Measurements from ENCODE around the gene GABARAP.

Gene GABARAP

GRCh38 chr17:7233701-7234082, 8.6 kb downstream of the GABARAP start:
- Histone ChIP-seq H3K4me1 (ENCODE audit: control insufficient read depth, insufficient read depth, low read length) (peaks cover 9% of the 10 kb centered on the region), H3K4me3 (ENCODE audit: low read length) (peak overlapping the region; percentile 73), H3K36me3 (ENCODE audit: control insufficient read depth, insufficient read depth, low read length) (peaks cover 23% of the 10 kb centered on the region)

GRCh38 chr17:7232114-7232513, 10.1 kb downstream of the GABARAP start:
- H3K27ac ChIP-seq (ENCODE audit: low read depth, low read length): no peak overlapping the region
- no peak overlapping the region for H3K9ac ChIP-seq (ENCODE audit: low read length)
- H3K27me3 ChIP-seq (ENCODE audit: control insufficient read depth, insufficient read depth, low read length): no peaks in the 10 kb centered on the region
- peaks cover 5% of the 10 kb centered on the region for H3K4me1 ChIP-seq (ENCODE audit: control insufficient read depth, insufficient read depth, low read length)
- peaks cover 33% of the 10 kb centered on the region for H3K36me3 ChIP-seq (ENCODE audit: control insufficient read depth, insufficient read depth, low read length)
- no peak overlapping the region for H3K4me3 ChIP-seq (ENCODE audit: low read length)

More at GRCh38 chr17:7233701-7234082, 8.6 kb downstream of the GABARAP start:
- peak overlapping the region; percentile 80 for H3K27ac ChIP-seq (ENCODE audit: low read depth, low read length)
- no peaks in the 10 kb centered on the region for H3K27me3 ChIP-seq (ENCODE audit: control insufficient read depth, insufficient read depth, low read length)
- peak overlapping the region; percentile 59 for H3K9ac ChIP-seq (ENCODE audit: low read length)

- Histone ChIP-seq H3K27ac (ENCODE audit: low read depth, low read length) (no peak overlapping the region), H3K9ac (ENCODE audit: low read length) (no peak overlapping the region), H3K36me3 (ENCODE audit: control insufficient read depth, insufficient read depth, low read length) (peaks cover 39% of the 10 kb centered on the region), H3K27me3 (ENCODE audit: control insufficient read depth, insufficient read depth, low read length) (no peaks in the 10 kb centered on the region), H3K4me1 (ENCODE audit: control insufficient read depth, insufficient read depth, low read length) (peaks cover 2% of the 10 kb centered on the region), H3K4me3 (ENCODE audit: low read length) (no peak overlapping the region)
These were observed 12.7 kb downstream of the GABARAP start for GRCh38 chr17:7229504-7229903.

- Histone ChIP-seq H3K9ac (ENCODE audit: low read length) (no peak overlapping the region), H3K36me3 (ENCODE audit: control insufficient read depth, insufficient read depth, low read length) (peaks cover 43% of the 10 kb centered on the region), H3K4me3 (ENCODE audit: low read length) (no peak overlapping the region)
These were observed 13.3 kb downstream of the GABARAP start for GRCh38 chr17:7228920-7229319.

GRCh38 chr17:7226721-7227710, 15.2 kb downstream of the GABARAP start:
- no peak overlapping the region for H3K27ac ChIP-seq (ENCODE audit: low read depth, low read length)
- peaks cover 61% of the 10 kb centered on the region for H3K36me3 ChIP-seq (ENCODE audit: control insufficient read depth, insufficient read depth, low read length)
- H3K27me3 ChIP-seq (ENCODE audit: control insufficient read depth, insufficient read depth, low read length): no peaks in the 10 kb centered on the region
- no peaks in the 10 kb centered on the region for H3K4me1 ChIP-seq (ENCODE audit: control insufficient read depth, insufficient read depth, low read length)
- H3K9ac ChIP-seq (ENCODE audit: low read length): no peak overlapping the region
- H3K4me3 ChIP-seq (ENCODE audit: low read length): no peak overlapping the region

More at GRCh38 chr17:7228920-7229319, 13.3 kb downstream of the GABARAP start:
- peaks cover 2% of the 10 kb centered on the region for H3K4me1 ChIP-seq (ENCODE audit: control insufficient read depth, insufficient read depth, low read length)
- H3K27me3 ChIP-seq (ENCODE audit: control insufficient read depth, insufficient read depth, low read length): no peaks in the 10 kb centered on the region
- H3K27ac ChIP-seq (ENCODE audit: low read depth, low read length): no peak overlapping the region

- no peak overlapping the region for H3K9ac ChIP-seq (ENCODE audit: low read length)
- H3K36me3 ChIP-seq (ENCODE audit: control insufficient read depth, insufficient read depth, low read length): peaks cover 63% of the 10 kb centered on the region
- peaks cover 4% of the 10 kb centered on the region for H3K4me1 ChIP-seq (ENCODE audit: control insufficient read depth, insufficient read depth, low read length)
- H3K4me3 ChIP-seq (ENCODE audit: low read length): no peak overlapping the region
- no peaks in the 10 kb centered on the region for H3K27me3 ChIP-seq (ENCODE audit: control insufficient read depth, insufficient read depth, low read length)
- H3K27ac ChIP-seq (ENCODE audit: low read depth, low read length): no peak overlapping the region
These were observed 16.4 kb downstream of the GABARAP start for GRCh38 chr17:7225711-7226331.

- no peaks in the 10 kb centered on the region for H3K27me3 ChIP-seq (ENCODE audit: control insufficient read depth, insufficient read depth, low read length)
- no peak overlapping the region for H3K4me3 ChIP-seq (ENCODE audit: low read length)
- peaks cover 10% of the 10 kb centered on the region for H3K4me1 ChIP-seq (ENCODE audit: control insufficient read depth, insufficient read depth, low read length)
- H3K27ac ChIP-seq (ENCODE audit: low read depth, low read length): no peak overlapping the region
- peaks cover 57% of the 10 kb centered on the region for H3K36me3 ChIP-seq (ENCODE audit: control insufficient read depth, insufficient read depth, low read length)
- no peak overlapping the region for H3K9ac ChIP-seq (ENCODE audit: low read length)
These were observed 17.6 kb downstream of the GABARAP start for GRCh38 chr17:7224661-7225111.

GRCh38 chr17:7224110-7224509, 18.1 kb downstream of the GABARAP start:
- H3K27ac ChIP-seq (ENCODE audit: low read depth, low read length): no peak overlapping the region

GRCh38 chr17:7223375-7223774, 18.9 kb downstream of the GABARAP start:
- H3K9ac ChIP-seq (ENCODE audit: low read length): no peak overlapping the region
- H3K27ac ChIP-seq (ENCODE audit: low read depth, low read length): no peak overlapping the region
- H3K4me3 ChIP-seq (ENCODE audit: low read length): no peak overlapping the region
- no peaks in the 10 kb centered on the region for H3K27me3 ChIP-seq (ENCODE audit: control insufficient read depth, insufficient read depth, low read length)
- peaks cover 44% of the 10 kb centered on the region for H3K36me3 ChIP-seq (ENCODE audit: control insufficient read depth, insufficient read depth, low read length)
- H3K4me1 ChIP-seq (ENCODE audit: control insufficient read depth, insufficient read depth, low read length): peaks cover 14% of the 10 kb centered on the region

More at GRCh38 chr17:7224110-7224509, 18.1 kb downstream of the GABARAP start:
- no peak overlapping the region for H3K4me3 ChIP-seq (ENCODE audit: low read length)
- H3K36me3 ChIP-seq (ENCODE audit: control insufficient read depth, insufficient read depth, low read length): peaks cover 52% of the 10 kb centered on the region
- H3K27me3 ChIP-seq (ENCODE audit: control insufficient read depth, insufficient read depth, low read length): no peaks in the 10 kb centered on the region
- peaks cover 14% of the 10 kb centered on the region for H3K4me1 ChIP-seq (ENCODE audit: control insufficient read depth, insufficient read depth, low read length)
- H3K9ac ChIP-seq (ENCODE audit: low read length): no peak overlapping the region

- no peak overlapping the region for H3K4me3 ChIP-seq (ENCODE audit: low read length)
- peaks cover 43% of the 10 kb centered on the region for H3K36me3 ChIP-seq (ENCODE audit: control insufficient read depth, insufficient read depth, low read length)
- H3K27ac ChIP-seq (ENCODE audit: low read depth, low read length): no peak overlapping the region
- H3K27me3 ChIP-seq (ENCODE audit: control insufficient read depth, insufficient read depth, low read length): no peaks in the 10 kb centered on the region
- no peak overlapping the region for H3K9ac ChIP-seq (ENCODE audit: low read length)
- peaks cover 17% of the 10 kb centered on the region for H3K4me1 ChIP-seq (ENCODE audit: control insufficient read depth, insufficient read depth, low read length)
These were observed 19.3 kb downstream of the GABARAP start for GRCh38 chr17:7222972-7223292.

GRCh38 chr17:7222093-7222971, 19.9 kb downstream of the GABARAP start:
- peaks cover 40% of the 10 kb centered on the region for H3K36me3 ChIP-seq (ENCODE audit: control insufficient read depth, insufficient read depth, low read length)
- H3K27me3 ChIP-seq (ENCODE audit: control insufficient read depth, insufficient read depth, low read length): no peaks in the 10 kb centered on the region
- H3K9ac ChIP-seq (ENCODE audit: low read length): no peak overlapping the region
- peaks cover 18% of the 10 kb centered on the region for H3K4me1 ChIP-seq (ENCODE audit: control insufficient read depth, insufficient read depth, low read length)
- H3K4me3 ChIP-seq (ENCODE audit: low read length): no peak overlapping the region
- no peak overlapping the region for H3K27ac ChIP-seq (ENCODE audit: low read depth, low read length)

Data from rectal smooth muscle tissue (tissue), 1 donor.